Lung (tissue), 12 donors: ENCODE measurements around the gene GLCE. TPM values are rescaled to one million over a fixed set of nuclear protein-coding genes. Genes with fewer than 3 reads are reported as not detected.

Experiments
- ATAC-seq: fragments of 200-7000 bp; cut with Tn5 transposase; one replicate; pipeline ENCODE4 v1.9.1; 2020; ENCODE audit warnings: moderate number of reproducible peaks; ENCODE audit not compliant: insufficient read depth, low FRiP score
- DNase-seq, 3 donors: peaks; one replicate each; pipeline ENCODE4 v3.0.0-alpha.2; 2013 to 2017
- H3K27ac ChIP-seq, 2 donors: one replicate each; pipeline ENCODE4 v1.5.1; 2013; ENCODE audit warnings: mild to moderate bottlenecking in 2 of 2, moderate library complexity in 2 of 2, control low read depth in 1 of 2, inconsistent platforms in 1 of 2, low read depth in 1 of 2, low read length in 1 of 2
- H3K27me3 ChIP-seq, 3 donors: one replicate each; pipeline ENCODE4 v1.5.1; 2013; ENCODE audit warnings: low read length in 2 of 3; ENCODE audit not compliant: control insufficient read depth in 3 of 3, insufficient read depth in 3 of 3
- H3K36me3 ChIP-seq, 4 donors: one replicate each; pipeline ENCODE4 v1.5.1; 2013; ENCODE audit warnings: low read length in 4 of 4, mild to moderate bottlenecking in 1 of 4, moderate library complexity in 1 of 4; ENCODE audit not compliant: control insufficient read depth in 4 of 4, insufficient read depth in 4 of 4
- H3K4me1 ChIP-seq, 5 donors: one replicate each; pipeline ENCODE4 v1.5.1; 2013; ENCODE audit warnings: low read length in 5 of 5, mild to moderate bottlenecking in 2 of 5, moderate library complexity in 1 of 5; ENCODE audit not compliant: control insufficient read depth in 5 of 5, insufficient read depth in 5 of 5
- H3K4me3 ChIP-seq: one replicate; pipeline ENCODE4 v1.5.1; 2013; ENCODE audit warnings: mild to moderate bottlenecking, control low read depth, moderate library complexity
- H3K9ac ChIP-seq, 2 donors: one replicate each; pipeline ENCODE4 v1.5.1; 2013; ENCODE audit warnings: low read length in 2 of 2, control low read depth in 1 of 2; ENCODE audit not compliant: insufficient read depth in 1 of 2
- H3K9me3 ChIP-seq, 4 donors: one replicate each; pipeline ENCODE4 v1.5.1; 2013; ENCODE audit warnings: low read length in 3 of 4, mild to moderate bottlenecking in 1 of 4, moderate library complexity in 1 of 4; ENCODE audit not compliant: control insufficient read depth in 4 of 4, insufficient read depth in 3 of 4
- CTCF ChIP-seq: IDR thresholded peaks from 2 replicates; pipeline ENCODE4 v1.5.1; 2012; ENCODE audit warnings: mild to moderate bottlenecking; ENCODE audit errors: control extremely low read depth, extremely low read depth
- WGBS, 2 donors: extraction: QIAGEN DNeasy Blood & Tissue Kit; methylation state at CpG; one replicate each; pipeline ENCODE4 v1.1.7; 2013; 5-methylcytosine and 5-hydroxymethylcytosine counted together
- polyA plus RNA-seq, 2 donors: library from polyadenylated mRNA; stranded (reverse); fragments of 200-250 nt; gene quantifications; one replicate each; pipeline ENCODE4 v1.2.1, GENCODE V29; 2013
- total RNA-seq, 2 donors: library from RNA; depleted of rRNA in 1 of 2; stranded (reverse); fragments of >200 nt in 1 of 2; gene quantifications; one replicate each; pipeline ENCODE4 v1.2.1, GENCODE V29; 2014 to 2021
- donor health status: control.
- donor health status: control.
- donor health status: Bipolar disorder and iron deficiency.
- donor health status: healthy.
- donor health status: DM: yes; HTN: yes; CAD: no.

Gene GLCE
- total and polyA plus RNA-seq, 4 donors, result 13.5 to 76.7 (median 17.9) TPM

GRCh38 chr15:69317392-69317841, 157.0 kb downstream of the GLCE start:
- ATAC-seq (no peak), DNase-seq (no peak)
- Histone ChIP-seq H3K27me3 (no peaks in the 10 kb centered on the region), H3K27ac (no peak overlapping the region), H3K4me1 (peaks cover 0 to 39% (median 16%) of the 10 kb centered on the region in 5 donors), H3K9me3 (no peaks in the 10 kb centered on the region), H3K4me3 (no peak overlapping the region), H3K9ac (no peak overlapping the region), H3K36me3 (no peaks in the 10 kb centered on the region)
- no peak for TF ChIP-seq CTCF
- WGBS, 2 donors, result 81 to 92% methylated on average over 5 of the region's 5 CpGs

GRCh38 chr15:69318033-69318432, 157.6 kb downstream of the GLCE start:
- Histone ChIP-seq H3K27ac (no peak overlapping the region), H3K9me3 (no peaks in the 10 kb centered on the region), H3K4me3 (no peak overlapping the region), H3K36me3 (no peaks in the 10 kb centered on the region), H3K9ac (no peak overlapping the region), H3K27me3 (no peaks in the 10 kb centered on the region), H3K4me1 (peaks cover 0 to 39% (median 16%) of the 10 kb centered on the region in 5 donors)
- no peak for TF ChIP-seq CTCF
- no peak for ATAC-seq
- DNase-seq, result no peak
- 95 to 97% methylated on average over 7 of the region's 7 CpGs for WGBS, 2 donors

- 45 to 62% methylated on average over 19 of the region's 19 CpGs for WGBS, 2 donors
Observed at GRCh38 chr15:69319384-69320375, 159.2 kb downstream of the GLCE start.

More at GRCh38 chr15:69319384-69320375, 159.2 kb downstream of the GLCE start:
- DNase-seq (no peak), ATAC-seq (no peak)
- Histone ChIP-seq H3K27ac (peak overlapping the region in 1 of 2 donors; percentile 28), H3K9ac (peak overlapping the region in 1 of 2 donors; percentile 30), H3K36me3 (no peaks in the 10 kb centered on the region), H3K4me1 (peaks cover 0 to 55% (median 20%) of the 10 kb centered on the region in 5 donors), H3K9me3 (no peaks in the 10 kb centered on the region), H3K4me3 (no peak overlapping the region), H3K27me3 (no peaks in the 10 kb centered on the region)
- no peak for TF ChIP-seq CTCF
